Measurements from ENCODE around the gene OPALIN.
"Not testable (repeated sequence)": the region's sequence is repeated elsewhere in the genome, so short reads cannot be mapped to it uniquely, and the experiment has no call there.

OPALIN gene

GRCh38 chr10:96334616-96335526 lies 23.9 kb downstream of the OPALIN start:
- DNase-seq = peak in 1 of 2 experiments; percentile 50

- DNase-seq = peak in 1 of 2 experiments; percentile 11
These were observed 25.7 kb downstream of the OPALIN start for GRCh38 chr10:96333101-96333500.

GRCh38 chr10:96327462-96327861 lies 31.3 kb downstream of the OPALIN start:
- no peak for DNase-seq

- DNase-seq = no peak
These were observed 33.0 kb downstream of the OPALIN start for GRCh38 chr10:96325719-96326373.

GRCh38 chr10:96324447-96324846 lies 34.4 kb downstream of the OPALIN start:
- no peak for DNase-seq

- no peak for DNase-seq
These were observed 36.5 kb downstream of the OPALIN start for GRCh38 chr10:96322275-96322674.

- no peak for DNase-seq
These were observed 37.0 kb downstream of the OPALIN start for GRCh38 chr10:96321822-96322221.

GRCh38 chr10:96319754-96320474 lies 38.9 kb downstream of the OPALIN start:
- DNase-seq = no peak

GRCh38 chr10:96317067-96317833 lies 41.6 kb downstream of the OPALIN start:
- DNase-seq = no peak

- no peak for DNase-seq
These were observed 45.5 kb downstream of the OPALIN start for GRCh38 chr10:96313344-96313743.

- DNase-seq = no peak
These were observed 47.6 kb downstream of the OPALIN start for GRCh38 chr10:96311180-96311715.

- DNase-seq = no peak
These were observed 48.5 kb downstream of the OPALIN start for GRCh38 chr10:96310321-96310669.

GRCh38 chr10:96309628-96310320 lies 49.0 kb downstream of the OPALIN start:
- no peak for DNase-seq

- DNase-seq = not testable (repeated sequence)
These were observed 49.9 kb downstream of the OPALIN start for GRCh38 chr10:96308854-96309253.

- DNase-seq = peak in 1 of 2 experiments; percentile 28
These were observed 52.3 kb downstream of the OPALIN start for GRCh38 chr10:96306516-96306915.

GRCh38 chr10:96305019-96305418 lies 53.8 kb downstream of the OPALIN start:
- no peak for DNase-seq

GRCh38 chr10:96304230-96304629 lies 54.6 kb downstream of the OPALIN start, which contains the start of gene DNTT:
Gene DNTT (plus strand): TSS chr10:96304434. CDS start chr10:96304498, 64 bp downstream.
- DNase-seq = no peak

GRCh38 chr10:96301616-96302015 lies 57.2 kb downstream of the OPALIN start:
- no peak for DNase-seq

GRCh38 chr10:96299383-96299782 lies 59.4 kb downstream of the OPALIN start:
- no peak for DNase-seq

- DNase-seq = no peak
These were observed 60.4 kb downstream of the OPALIN start for GRCh38 chr10:96298362-96298761.

- DNase-seq = no peak
These were observed 61.3 kb downstream of the OPALIN start for GRCh38 chr10:96297486-96297885.

GRCh38 chr10:96295475-96295874 lies 63.3 kb downstream of the OPALIN start:
- no peak for DNase-seq

Data from NCI-H526 (cell line).